ENCODE data around the gene ECD.

Gene ECD

GRCh38 chr10:73096449-73097304 is 71.1 kb downstream of the ECD start, which contains the start of gene P4HA1:
Gene P4HA1, minus strand, starts transcription at chr10:73096866. Its CDS starts 21,983 bp downstream, at chr10:73074883.
- peak; percentile 99 for DNase-seq

DNA sequence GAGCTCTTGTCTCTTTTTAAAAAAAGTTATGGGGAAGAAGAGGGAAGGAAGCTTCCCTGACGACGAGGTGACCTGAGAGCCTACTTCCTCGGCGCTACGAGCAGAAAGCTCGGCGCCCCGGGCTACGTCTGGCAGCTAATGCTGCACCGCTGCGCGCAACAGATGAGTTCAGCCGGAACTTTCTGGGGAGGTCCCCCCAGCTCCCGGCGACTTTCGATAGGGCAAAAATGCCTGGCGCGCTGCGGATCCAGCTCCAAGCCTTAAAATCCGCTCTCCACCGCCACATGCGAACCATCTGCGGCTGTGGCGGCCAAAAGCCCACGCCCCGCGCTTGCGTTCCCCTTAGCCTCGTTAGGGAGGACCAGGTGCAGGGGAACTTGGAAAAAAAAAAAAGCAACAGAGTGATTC is 71.8 kb downstream of the ECD start:
- peak; percentile 73 for DNase-seq

DNA sequence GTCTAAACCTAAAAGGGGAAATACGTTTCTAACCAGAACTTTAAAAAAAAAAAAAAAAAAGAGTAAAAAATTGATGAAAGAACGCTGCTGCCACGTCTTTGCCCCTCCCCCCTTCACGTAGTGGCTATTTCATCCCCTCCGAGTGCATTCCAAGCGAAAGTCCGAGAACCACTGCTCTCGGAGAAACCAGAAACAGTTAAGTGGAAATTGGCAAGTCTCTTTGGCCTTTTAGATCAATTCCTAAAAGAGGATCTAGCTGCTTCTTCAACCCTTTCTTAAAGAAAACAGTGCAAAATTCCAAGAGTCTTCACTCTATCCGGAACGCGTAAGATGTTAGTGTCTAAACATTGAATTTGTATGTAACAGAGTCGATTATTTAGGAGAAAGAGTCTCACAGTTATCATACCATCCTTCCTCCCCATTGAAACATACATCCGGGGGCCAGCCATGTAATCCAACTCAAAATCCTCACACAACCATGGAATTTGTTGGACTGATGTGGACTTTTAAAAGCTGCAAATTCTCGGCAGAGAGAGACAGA is 72.3 kb downstream of the ECD start:
- DNase-seq, result peak; percentile 56

DNA sequence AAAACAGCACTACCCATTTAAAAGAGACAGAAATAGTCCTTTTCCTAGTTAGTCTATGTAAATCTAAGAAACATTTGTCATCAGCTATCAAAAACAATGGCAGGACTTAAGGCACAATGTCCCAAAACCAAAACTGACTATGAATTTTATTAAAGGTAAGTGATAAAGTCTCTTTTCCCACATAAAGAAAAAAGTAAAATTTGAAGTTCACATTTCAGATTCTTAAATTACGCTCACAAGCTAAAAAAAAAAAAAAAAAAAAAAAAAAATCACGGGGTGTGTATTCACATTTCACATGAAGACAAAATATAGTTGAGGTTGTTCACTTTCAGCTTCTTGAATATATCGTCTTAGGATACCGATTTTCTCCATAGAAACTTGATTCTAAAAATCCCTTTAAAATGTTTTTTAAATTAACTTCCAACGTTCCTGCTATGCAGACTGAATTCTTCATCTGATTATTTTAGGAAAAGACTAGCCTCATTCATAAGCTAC is 72.8 kb downstream of the ECD start:
- DNase-seq, result no peak

DNA sequence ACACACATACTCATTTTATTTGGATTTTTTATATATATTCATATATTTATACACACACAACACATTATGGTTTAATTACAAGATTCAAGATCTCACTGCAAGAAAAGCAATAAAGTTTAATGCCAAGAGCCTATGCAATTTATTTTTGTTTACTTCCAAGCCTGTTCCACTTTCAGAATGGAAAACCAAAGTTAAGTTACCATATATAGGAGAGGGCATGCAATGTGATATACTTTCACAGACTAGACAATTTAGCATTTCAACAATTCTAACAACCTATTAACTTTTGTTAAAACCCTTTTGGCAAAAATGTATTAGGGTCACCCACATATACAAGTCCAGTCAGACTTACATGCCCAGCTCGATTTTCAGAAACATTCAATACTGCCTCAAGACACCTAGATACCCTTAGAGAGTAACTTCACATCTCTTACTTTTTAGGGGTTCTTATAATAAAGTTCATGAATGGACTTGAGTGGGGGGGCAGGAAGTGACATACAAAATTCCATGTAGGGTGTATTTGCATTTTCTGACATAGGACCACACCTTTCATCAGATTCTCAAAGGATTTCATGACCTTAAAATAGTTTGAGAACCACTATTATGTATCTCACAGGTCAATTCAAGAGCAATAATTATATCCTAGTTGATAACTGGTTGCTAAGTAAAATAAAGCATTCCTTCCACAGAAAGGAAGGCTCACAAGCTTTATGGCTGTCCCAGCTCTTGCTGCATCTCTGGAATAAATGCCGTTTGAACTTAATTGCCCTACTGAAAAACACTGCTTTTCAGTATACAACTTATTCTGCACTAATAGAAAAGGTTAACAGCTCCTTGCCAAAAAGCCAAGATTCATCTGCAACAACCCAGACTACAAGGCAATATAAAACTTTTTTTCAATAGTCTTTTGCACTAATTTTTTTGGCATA is 73.6 kb downstream of the ECD start:
- DNase-seq, result no peak

- no peak for DNase-seq
Measured at GRCh38 chr10:73092830-73093229, 75.0 kb downstream of the ECD start.

GRCh38 chr10:73088304-73088703 is 79.5 kb downstream of the ECD start:
- DNase-seq, result no peak

DNA sequence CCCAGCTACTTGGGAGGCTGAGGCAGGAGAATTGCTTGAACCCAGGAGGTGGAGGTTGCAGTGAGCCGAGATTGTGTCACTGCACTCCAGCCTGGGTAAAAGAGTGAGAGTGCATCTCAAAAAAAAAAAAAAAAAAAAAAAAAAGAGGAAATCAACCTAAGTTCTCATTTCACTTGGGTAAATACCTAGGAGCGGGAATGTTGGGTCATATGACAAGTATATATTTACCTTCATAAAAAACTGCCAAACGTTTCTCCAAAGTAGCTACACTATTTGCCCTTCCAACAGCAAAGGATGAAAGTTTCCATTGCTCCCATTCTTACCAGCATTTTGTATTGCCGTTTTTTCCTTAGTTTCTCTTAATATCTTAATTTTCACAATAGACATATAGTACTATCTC is 81.0 kb downstream of the ECD start:
- no peak for DNase-seq

DNA sequence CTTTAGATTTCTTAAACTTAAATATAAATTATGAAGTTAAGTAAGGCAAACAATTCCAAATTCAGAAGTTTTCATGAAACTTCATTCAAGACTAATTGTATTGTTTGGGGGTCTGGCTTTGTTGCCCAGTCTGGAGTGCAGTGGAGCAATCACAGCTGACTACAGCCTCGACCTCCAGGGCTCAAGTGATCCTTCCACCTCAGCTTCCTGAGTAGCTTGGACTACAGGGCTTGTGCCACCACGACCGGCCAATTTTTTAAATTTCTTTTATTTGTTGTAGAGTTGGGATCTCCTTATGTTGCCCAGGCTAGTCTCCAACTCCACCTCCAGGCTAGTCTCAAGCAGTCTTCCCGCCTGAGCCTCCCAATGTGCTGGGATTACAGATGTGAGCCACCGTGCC is 83.6 kb downstream of the ECD start:
- no peak for DNase-seq

Measured in CD4-positive, alpha-beta T cell treated with Interleukin-21 for 1 hour (primary cell).